ENCODE results near the gene CEP126.

Gene CEP126

DNA sequence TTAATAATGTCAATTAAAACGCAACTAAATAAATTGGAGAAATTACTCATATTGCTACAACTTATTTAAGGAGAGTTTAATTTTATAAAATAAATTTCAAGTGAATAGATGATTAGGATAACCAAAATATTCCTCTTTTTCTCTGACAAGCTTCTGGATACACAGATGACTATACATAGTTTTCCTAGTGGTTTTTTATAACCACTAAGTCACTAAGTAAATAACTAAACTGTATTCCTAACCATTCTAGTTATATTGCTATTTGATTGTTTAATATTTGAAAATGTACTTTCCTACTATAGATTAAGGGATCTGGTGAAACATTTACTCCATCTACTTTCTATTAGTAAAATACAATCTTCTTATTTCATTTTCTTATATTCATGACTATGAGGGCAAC lies 6.2 kb downstream of the CEP126 start:
- no peak for DNase-seq (ENCODE audit: extremely low spot score)
- TF ChIP-seq NFRKB (IDR thresholded peaks at IDR 0.05) (no peak), TARDBP (IDR thresholded peaks at IDR 0.05) (no peak), ARNT (IDR thresholded peaks at IDR 0.05) (no peak), LEF1 (IDR thresholded peaks at IDR 0.05; ENCODE audit: borderline replicate concordance) (no peak), BHLHE40 (IDR thresholded peaks at IDR 0.05; ENCODE audit: borderline replicate concordance) (no peak), FOXK2 (IDR thresholded peaks at IDR 0.05) (no peak), FOXM1 (IDR thresholded peaks at IDR 0.05; ENCODE audit: borderline replicate concordance) (no peak), L3MBTL2 (conservative IDR thresholded peaks at IDR 0.05) (no peak), SUZ12 (IDR thresholded peaks at IDR 0.05) (no peak), ZNF384 (IDR thresholded peaks at IDR 0.05) (no peak), CTBP1 (IDR thresholded peaks at IDR 0.05; ENCODE audit: borderline replicate concordance) (no peak), HDGF (IDR thresholded peaks at IDR 0.05; ENCODE audit: borderline replicate concordance) (no peak), ELF4 (IDR thresholded peaks at IDR 0.05) (no peak)
- TF ChIP-seq, protein P1, sequence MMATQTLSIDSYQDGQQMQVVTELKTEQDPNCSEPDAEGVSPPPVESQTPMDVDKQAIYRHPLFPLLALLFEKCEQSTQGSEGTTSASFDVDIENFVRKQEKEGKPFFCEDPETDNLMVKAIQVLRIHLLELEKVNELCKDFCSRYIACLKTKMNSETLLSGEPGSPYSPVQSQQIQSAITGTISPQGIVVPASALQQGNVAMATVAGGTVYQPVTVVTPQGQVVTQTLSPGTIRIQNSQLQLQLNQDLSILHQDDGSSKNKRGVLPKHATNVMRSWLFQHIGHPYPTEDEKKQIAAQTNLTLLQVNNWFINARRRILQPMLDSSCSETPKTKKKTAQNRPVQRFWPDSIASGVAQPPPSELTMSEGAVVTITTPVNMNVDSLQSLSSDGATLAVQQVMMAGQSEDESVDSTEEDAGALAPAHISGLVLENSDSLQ (IDR thresholded peaks at IDR 0.05), result no peak
- CTCF ChIA-PET, result no interaction called here
- POLR2A ChIA-PET, result no interaction called here

DNA sequence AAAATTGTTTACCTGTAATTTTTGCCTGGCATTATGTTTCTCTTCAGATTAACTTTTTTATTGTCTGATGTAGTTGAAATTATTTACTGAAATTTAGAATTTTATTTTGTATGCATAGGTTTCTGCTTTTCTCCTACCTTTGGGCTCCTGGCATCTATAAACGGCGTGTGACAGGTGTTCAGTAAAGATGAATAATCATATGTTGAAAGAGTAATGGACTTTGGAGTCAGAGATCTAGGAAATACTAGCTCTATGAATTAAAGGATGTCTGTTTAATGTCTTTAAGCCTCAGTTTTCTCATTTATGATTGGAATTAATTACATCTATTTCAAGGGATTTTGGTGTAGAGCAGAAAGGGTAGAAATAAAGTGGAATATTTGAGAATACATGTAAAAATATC lies 8.7 kb downstream of the CEP126 start:
- TF ChIP-seq SUZ12 (IDR thresholded peaks at IDR 0.05) (no peak), BHLHE40 (IDR thresholded peaks at IDR 0.05; ENCODE audit: borderline replicate concordance) (no peak), NFRKB (IDR thresholded peaks at IDR 0.05) (no peak), CTBP1 (IDR thresholded peaks at IDR 0.05; ENCODE audit: borderline replicate concordance) (no peak), L3MBTL2 (conservative IDR thresholded peaks at IDR 0.05) (no peak), ARNT (IDR thresholded peaks at IDR 0.05) (no peak), HDGF (IDR thresholded peaks at IDR 0.05; ENCODE audit: borderline replicate concordance) (no peak), FOXK2 (IDR thresholded peaks at IDR 0.05) (no peak), TARDBP (IDR thresholded peaks at IDR 0.05) (no peak), ZNF384 (IDR thresholded peaks at IDR 0.05) (no peak), SP1 (IDR thresholded peaks at IDR 0.05) (no peak), ELF4 (IDR thresholded peaks at IDR 0.05) (no peak), LEF1 (IDR thresholded peaks at IDR 0.05; ENCODE audit: borderline replicate concordance) (no peak), FOXA1 (IDR thresholded peaks at IDR 0.05) (no peak), FOXM1 (IDR thresholded peaks at IDR 0.05; ENCODE audit: borderline replicate concordance) (no peak)
- TF ChIP-seq, protein P1 (IDR thresholded peaks at IDR 0.05), result no peak
- CTCF ChIA-PET, result no interaction called here
- POLR2A ChIA-PET, result no interaction called here
- no peak for DNase-seq (ENCODE audit: extremely low spot score)

DNA sequence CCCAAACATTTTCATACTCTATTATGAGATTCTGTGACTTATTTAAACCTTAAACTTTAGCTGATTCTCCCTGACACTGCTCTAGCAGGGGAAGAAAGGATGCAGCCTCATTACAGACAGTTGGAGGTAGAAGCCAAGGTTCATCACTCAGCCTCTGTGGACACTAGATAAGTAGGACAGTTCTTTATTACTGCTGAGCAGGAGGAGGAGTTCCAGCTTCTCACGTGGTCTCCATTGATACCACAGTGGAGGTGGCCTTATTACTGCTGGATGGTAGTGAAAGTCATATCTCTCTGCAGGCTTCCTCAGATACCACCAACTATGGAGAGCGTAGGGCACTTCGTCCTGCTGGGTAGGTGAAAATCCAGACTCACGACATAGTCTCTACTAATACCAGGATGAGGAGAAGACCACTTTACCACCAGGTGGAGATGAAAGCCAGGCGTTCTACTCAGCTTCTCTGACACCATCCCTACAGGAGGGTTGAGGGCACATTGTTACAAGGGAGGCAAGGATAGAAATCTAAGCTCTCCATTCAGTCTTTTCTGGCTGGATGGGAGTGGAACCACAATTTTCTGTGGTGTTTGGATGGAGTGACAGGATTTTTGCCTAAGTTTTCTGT lies 14.6 kb downstream of the CEP126 start:
- TF ChIP-seq L3MBTL2 (conservative IDR thresholded peaks at IDR 0.05), result no peak
- TF ChIP-seq FOXK2 (IDR thresholded peaks at IDR 0.05), result no peak
- POLR2A ChIA-PET, result no interaction called here
- CTCF ChIA-PET, result interaction anchor here (0.7 kb wide), 1 partner anchor 68 kb away, joined by 3 read pairs; no protein-coding TSS in a partner anchor
- DNase-seq (ENCODE audit: extremely low spot score), result no peak

DNA sequence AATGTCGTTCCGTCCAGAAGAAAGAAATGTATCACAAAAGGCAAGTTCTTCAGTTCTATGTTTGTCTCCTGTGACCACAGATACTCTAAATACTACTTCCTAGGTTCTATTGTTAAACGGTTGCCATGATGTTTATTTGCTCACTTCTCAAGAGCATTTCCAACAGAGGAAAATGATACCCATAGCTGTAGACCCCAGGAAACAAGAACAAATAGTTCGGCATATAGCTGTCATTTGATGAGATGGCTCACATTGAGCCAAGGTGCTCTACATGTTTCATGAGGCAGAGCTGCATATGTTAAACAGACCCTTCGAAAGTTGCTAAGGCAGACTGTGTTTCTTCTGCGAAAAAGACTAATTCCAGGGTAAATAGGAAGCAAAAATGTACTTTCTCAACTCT lies 16.9 kb downstream of the CEP126 start:
- TF ChIP-seq CTBP1 (IDR thresholded peaks at IDR 0.05; ENCODE audit: borderline replicate concordance) (no peak), ZNF384 (IDR thresholded peaks at IDR 0.05) (no peak), ELF4 (IDR thresholded peaks at IDR 0.05) (no peak), HDGF (IDR thresholded peaks at IDR 0.05; ENCODE audit: borderline replicate concordance) (no peak), SP1 (IDR thresholded peaks at IDR 0.05) (no peak), BHLHE40 (IDR thresholded peaks at IDR 0.05; ENCODE audit: borderline replicate concordance) (no peak), L3MBTL2 (conservative IDR thresholded peaks at IDR 0.05) (no peak), LEF1 (IDR thresholded peaks at IDR 0.05; ENCODE audit: borderline replicate concordance) (no peak), NFRKB (IDR thresholded peaks at IDR 0.05) (no peak), ARNT (IDR thresholded peaks at IDR 0.05) (no peak), TARDBP (IDR thresholded peaks at IDR 0.05) (no peak), FOXK2 (IDR thresholded peaks at IDR 0.05) (no peak)
- TF ChIP-seq, protein P1 (IDR thresholded peaks at IDR 0.05), result no peak
- POLR2A ChIA-PET, result no interaction called here
- CTCF ChIA-PET, result no interaction called here
- no peak for DNase-seq (ENCODE audit: extremely low spot score)

DNA sequence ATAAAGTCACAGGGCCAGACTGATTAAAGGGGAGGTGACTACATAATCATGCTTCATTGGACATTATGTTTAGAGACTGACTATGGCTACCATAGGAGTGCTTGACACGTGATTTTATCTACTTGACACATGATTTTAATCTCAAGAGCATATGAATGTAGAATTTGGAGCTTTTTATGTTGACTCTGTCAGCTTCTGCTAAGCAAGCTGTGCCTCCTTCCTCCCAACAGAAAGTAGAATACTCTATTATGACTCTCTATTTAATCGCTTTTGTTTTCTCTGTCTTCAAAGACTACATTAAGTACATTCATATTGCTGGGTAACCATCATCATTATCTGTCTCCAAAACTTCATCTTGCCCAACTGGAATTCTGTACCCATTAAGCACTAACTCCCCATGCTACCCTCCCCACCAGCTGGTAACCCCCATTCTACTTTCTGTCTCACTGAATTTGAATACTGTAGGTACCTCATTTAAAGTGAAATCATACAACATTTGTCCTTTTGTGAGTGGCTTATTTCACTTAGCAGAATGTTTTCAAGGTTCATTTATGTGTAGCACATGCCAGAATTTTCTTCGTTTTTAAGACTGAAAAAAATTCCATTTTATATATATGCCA lies 26.2 kb downstream of the CEP126 start:
- DNase-seq (ENCODE audit: extremely low spot score), result no peak
- ChIA-PET POLR2A (no interaction called here), CTCF (no interaction called here)
- no peak for TF ChIP-seq TARDBP (IDR thresholded peaks at IDR 0.05)
- TF ChIP-seq NFRKB (IDR thresholded peaks at IDR 0.05), result no peak
- TF ChIP-seq ARNT (IDR thresholded peaks at IDR 0.05), result no peak
- no peak for TF ChIP-seq SP1 (IDR thresholded peaks at IDR 0.05)
- no peak for TF ChIP-seq ELF4 (IDR thresholded peaks at IDR 0.05)
- no peak for TF ChIP-seq CTBP1 (IDR thresholded peaks at IDR 0.05; ENCODE audit: borderline replicate concordance)
- no peak for TF ChIP-seq L3MBTL2 (conservative IDR thresholded peaks at IDR 0.05)
- TF ChIP-seq FOXM1 (IDR thresholded peaks at IDR 0.05; ENCODE audit: borderline replicate concordance), result no peak
- TF ChIP-seq, protein P1 (IDR thresholded peaks at IDR 0.05), result no peak
- TF ChIP-seq ZNF384 (IDR thresholded peaks at IDR 0.05), result no peak
- TF ChIP-seq HDGF (IDR thresholded peaks at IDR 0.05; ENCODE audit: borderline replicate concordance), result no peak
- TF ChIP-seq SUZ12 (IDR thresholded peaks at IDR 0.05), result no peak

All from HEK293T (cell line).